Neuronal stem cell (in vitro differentiated cells): ENCODE results near the gene TLR9.

Experiments used
- DNase-seq: peaks from one replicate; pipeline ENCODE4 v3.0.0-alpha.2; 2013; ENCODE audit warnings: low spot score
- H2AFZ ChIP-seq: one replicate; pipeline ENCODE4 v1.6.1; 2013; ENCODE audit warnings: mild to moderate bottlenecking, low read length, inconsistent platforms
- H2AK5ac ChIP-seq: 2 replicates; pipeline ENCODE4 v1.6.1; 2013; ENCODE audit warnings: low read depth, mild to moderate bottlenecking, inconsistent platforms, low read length, moderate library complexity, mixed read lengths
- H2BK120ac ChIP-seq: 2 replicates; pipeline ENCODE4 v1.6.1; 2013; ENCODE audit warnings: low read depth, mild to moderate bottlenecking, inconsistent platforms, low read length, moderate library complexity, mixed read lengths
- H2BK12ac ChIP-seq: one replicate; pipeline ENCODE4 v1.6.1; 2013; ENCODE audit warnings: low read length, inconsistent platforms
- H2BK15ac ChIP-seq: 2 replicates; pipeline ENCODE4 v1.6.1; 2013; ENCODE audit warnings: mild to moderate bottlenecking, low read length, inconsistent platforms, mixed read lengths
- H2BK5ac ChIP-seq: one replicate; pipeline ENCODE4 v1.6.1; 2013; ENCODE audit warnings: inconsistent platforms, mild to moderate bottlenecking, low read length, moderate library complexity
- H3K14ac ChIP-seq: one replicate; pipeline ENCODE4 v1.6.1; 2013; ENCODE audit warnings: low read length, inconsistent platforms
- H3K18ac ChIP-seq: 2 replicates; pipeline ENCODE4 v1.6.1; 2013; ENCODE audit warnings: low read length, inconsistent platforms
- H3K23ac ChIP-seq: 2 replicates; pipeline ENCODE4 v1.6.1; 2013; ENCODE audit warnings: low read depth, mild to moderate bottlenecking, mixed read lengths, low read length, inconsistent platforms; ENCODE audit not compliant: poor library complexity
- H3K27ac ChIP-seq: replicated peaks from 3 replicates; pipeline ENCODE4 v1.5.1; 2013; ENCODE audit warnings: low read length, inconsistent platforms
- H3K27me3 ChIP-seq, 3 experiments: 2 replicates each; pipeline ENCODE4 v1.6.1; 2013; ENCODE audit warnings: low read length in 3 of 3, mild to moderate bottlenecking in 2 of 3, inconsistent platforms in 1 of 3, low read depth in 1 of 3, mixed read lengths in 1 of 3, moderate library complexity in 1 of 3; ENCODE audit not compliant: control insufficient read depth in 3 of 3, insufficient read depth in 3 of 3
- H3K36me3 ChIP-seq, 2 donors: replicated peaks in 1 of 2; 2 replicates each; pipeline ENCODE4 v1.6.1; 2013; ENCODE audit warnings: low read length in 2 of 2; ENCODE audit not compliant: control insufficient read depth in 2 of 2, insufficient read depth in 2 of 2
- H3K4ac ChIP-seq: 2 replicates; pipeline ENCODE4 v1.6.1; 2013; ENCODE audit warnings: inconsistent platforms, mild to moderate bottlenecking, low read length, moderate library complexity
- H3K4me1 ChIP-seq, 2 donors: 1 replicate in 1 of 2; 2 replicates in 1 of 2; pipeline ENCODE4 v1.6.1; 2013; ENCODE audit warnings: low read length in 2 of 2, low read depth in 1 of 2; ENCODE audit not compliant: control insufficient read depth in 2 of 2, insufficient read depth in 1 of 2
- H3K4me2 ChIP-seq: one replicate; pipeline ENCODE4 v1.6.1; 2013; ENCODE audit warnings: mild to moderate bottlenecking, low read length, inconsistent platforms; ENCODE audit not compliant: insufficient read depth, poor library complexity, severe bottlenecking
- H3K4me3 ChIP-seq, 2 donors: 2 replicates each; pipeline ENCODE4 v1.5.1; 2013; ENCODE audit warnings: low read length in 2 of 2, mild to moderate bottlenecking in 2 of 2, inconsistent platforms in 1 of 2, moderate library complexity in 1 of 2
- H3K79me1 ChIP-seq: one replicate; pipeline ENCODE4 v1.6.1; 2013; ENCODE audit warnings: low read depth, mild to moderate bottlenecking, inconsistent platforms, low read length, moderate library complexity
- H3K9ac ChIP-seq: one replicate; pipeline ENCODE4 v1.6.1; 2013; ENCODE audit warnings: mild to moderate bottlenecking, low read depth, low read length, inconsistent platforms; ENCODE audit not compliant: poor library complexity
- H3K9me3 ChIP-seq, 2 donors: replicated peaks in 1 of 2; 2 replicates each; pipeline versions ENCODE3 to v1.6.1; 2013; ENCODE audit warnings: low read length in 2 of 2, mild to moderate bottlenecking in 2 of 2, inconsistent platforms in 1 of 2, low read depth in 1 of 2, mixed read lengths in 1 of 2, moderate library complexity in 1 of 2; ENCODE audit not compliant: control insufficient read depth in 2 of 2, insufficient read depth in 1 of 2
- H4K8ac ChIP-seq: one replicate; pipeline ENCODE4 v1.6.1; 2013; ENCODE audit warnings: low read depth, mild to moderate bottlenecking, inconsistent platforms, low read length, moderate library complexity
- H4K91ac ChIP-seq: one replicate; pipeline ENCODE4 v1.6.1; 2013; ENCODE audit warnings: low read length, low read depth, mild to moderate bottlenecking, inconsistent platforms; ENCODE audit not compliant: poor library complexity
- WGBS, 2 donors: extraction: QIAGEN DNeasy Blood & Tissue Kit; methylation state at CpG; one replicate each; pipeline ENCODE4 v1.1.7; 2013; ENCODE audit warnings: missing lambda C conversion rate in 2 of 2, mixed read lengths in 1 of 2; ENCODE audit not compliant: insufficient read length in 2 of 2, insufficient replicate concordance in 1 of 2; ENCODE audit errors: extremely low coverage in 2 of 2; 5-methylcytosine and 5-hydroxymethylcytosine counted together

Gene TLR9

DNA sequence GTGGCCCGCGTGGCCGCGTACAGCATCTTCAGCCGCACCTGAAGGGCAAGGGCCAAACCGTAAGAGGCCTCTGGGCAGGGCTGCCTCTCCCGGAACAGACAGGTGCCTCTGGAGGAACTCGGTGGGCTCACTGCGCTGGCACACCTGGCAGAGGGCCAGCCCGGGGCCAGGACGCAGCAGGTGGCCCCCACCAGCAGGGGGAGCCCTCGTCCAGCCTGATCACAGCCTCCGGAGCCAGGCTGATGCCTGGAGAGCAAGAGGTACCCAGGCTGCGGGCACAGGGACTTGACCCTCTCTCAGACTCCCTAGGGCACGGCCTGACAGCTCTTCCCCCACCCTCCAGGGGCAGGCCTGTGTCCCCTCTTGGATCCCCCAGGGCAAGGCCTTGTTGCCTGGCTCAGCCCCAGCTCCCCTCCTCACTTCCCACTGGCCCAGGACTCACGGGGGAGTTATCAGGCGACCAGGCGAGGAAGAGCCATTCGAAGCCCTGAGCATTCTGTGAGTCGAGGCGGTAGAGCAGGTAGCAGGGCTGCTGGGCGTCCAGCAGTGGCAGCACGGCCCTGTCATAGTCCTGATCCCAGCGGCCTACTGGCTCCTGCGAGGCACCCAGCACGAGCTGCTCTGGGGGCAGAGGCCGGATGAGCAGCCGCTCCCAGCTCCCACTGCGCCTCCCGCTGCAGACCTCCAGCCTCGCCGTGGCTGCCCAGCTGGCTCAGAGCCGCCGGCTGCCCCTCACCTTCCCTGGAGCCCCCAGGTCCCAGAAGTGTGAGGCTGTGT, 6.2 kb upstream of the TLR9 start:
- H3K4me1 ChIP-seq = no peaks in the 10 kb centered on the region
- H4K8ac ChIP-seq = no peak overlapping the region
- H2AK5ac ChIP-seq = peak overlapping the region; percentile 77
- no peaks in the 10 kb centered on the region for H3K27me3 ChIP-seq
- H3K27ac ChIP-seq = no peak overlapping the region
- H2BK120ac ChIP-seq = no peak overlapping the region
- H3K18ac ChIP-seq = no peak overlapping the region
- no CpG with 5 or more reads among the region's 34 CpGs for WGBS, 2 donors
- H3K4me2 ChIP-seq = no peak overlapping the region
- no peak overlapping the region for H3K4ac ChIP-seq
- H2BK12ac ChIP-seq = peak overlapping the region; percentile 50
- no peak overlapping the region for H3K4me3 ChIP-seq
- peaks cover 14 to 44% of the 10 kb centered on the region in 2 donors for H3K36me3 ChIP-seq
- H3K14ac ChIP-seq = peak overlapping the region; percentile 47
- H2AFZ ChIP-seq = no peak overlapping the region
- H4K91ac ChIP-seq = no peak overlapping the region
- DNase-seq = peak; percentile 46
- no peak overlapping the region for H3K23ac ChIP-seq
- H2BK15ac ChIP-seq = no peak overlapping the region
- H3K9me3 ChIP-seq = no peaks in the 10 kb centered on the region
- H2BK5ac ChIP-seq = peak overlapping the region; percentile 20
- H3K9ac ChIP-seq = peak overlapping the region; percentile 39
- H3K79me1 ChIP-seq = no peaks in the 10 kb centered on the region

DNA sequence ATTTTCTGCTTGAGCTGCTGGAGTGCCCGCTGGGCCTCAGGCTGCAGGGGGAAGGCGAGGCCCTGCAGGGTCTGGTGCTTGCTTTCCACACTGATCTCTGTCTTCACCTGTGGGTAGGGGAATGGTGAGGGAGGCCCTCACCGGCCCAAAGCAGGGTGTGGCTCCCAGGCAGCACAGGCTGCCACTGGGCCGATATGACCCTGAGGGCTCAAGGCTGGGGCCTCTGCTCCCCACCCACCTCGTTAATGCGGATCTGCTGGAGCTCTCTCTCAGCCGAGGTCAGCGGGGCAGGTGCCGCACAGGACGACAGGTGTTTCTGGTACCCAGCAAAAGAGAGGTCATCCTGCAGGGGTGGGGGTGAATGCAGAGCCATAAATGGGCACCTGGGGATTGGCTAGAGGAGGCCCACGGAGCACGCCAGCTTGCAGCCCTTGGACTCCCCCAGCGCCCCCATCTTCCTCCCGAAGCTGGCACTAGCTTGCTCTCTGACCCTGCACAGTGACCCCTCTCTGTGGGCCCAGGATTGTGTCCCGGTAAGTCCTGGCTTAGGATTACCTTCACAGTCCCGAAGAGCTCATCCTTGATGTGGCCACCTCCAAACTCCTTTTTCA, 5.5 kb upstream of the TLR9 start:
- Histone ChIP-seq H3K4ac (no peak overlapping the region), H2BK120ac (no peak overlapping the region), H2AK5ac (peak overlapping the region; percentile 77), H2BK15ac (no peak overlapping the region), H3K9ac (peak overlapping the region; percentile 39), H3K27ac (no peak overlapping the region), H4K8ac (no peak overlapping the region), H3K23ac (no peak overlapping the region), H2BK5ac (peak overlapping the region; percentile 20), H3K9me3 (no peaks in the 10 kb centered on the region), H4K91ac (no peak overlapping the region), H3K27me3 (no peaks in the 10 kb centered on the region), H3K4me3 (no peak overlapping the region), H3K79me1 (no peaks in the 10 kb centered on the region), H3K14ac (no peak overlapping the region), H3K4me2 (no peak overlapping the region), H3K4me1 (no peaks in the 10 kb centered on the region), H2AFZ (no peak overlapping the region), H3K18ac (no peak overlapping the region), H2BK12ac (no peak overlapping the region), H3K36me3 (peaks cover 14 to 44% of the 10 kb centered on the region in 2 donors)
- no peak for DNase-seq
- WGBS, 2 donors = no CpG with 5 or more reads among the region's 16 CpGs

DNA sequence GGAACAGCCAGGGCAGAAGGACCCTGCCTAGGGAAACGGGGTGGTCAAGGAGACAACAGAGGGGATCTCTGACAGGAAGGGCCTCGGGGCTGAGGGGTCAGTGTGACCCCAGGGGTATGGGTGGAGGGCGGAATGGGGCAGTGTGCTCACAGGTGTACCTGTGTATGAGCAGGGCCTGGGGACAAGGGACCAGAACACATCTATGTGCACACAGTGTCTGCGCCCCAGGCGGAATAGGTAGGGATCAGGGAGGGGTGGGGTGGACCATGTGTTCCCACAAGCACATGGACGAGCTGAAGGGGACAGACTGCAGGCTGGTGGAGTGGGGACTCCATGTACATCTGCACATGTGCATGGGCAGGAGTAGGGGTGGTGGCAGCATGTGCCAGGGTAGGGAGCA, 5.0 kb upstream of the TLR9 start:
- H2BK5ac ChIP-seq = no peak overlapping the region
- no peaks in the 10 kb centered on the region for H3K27me3 ChIP-seq
- H3K4me3 ChIP-seq = no peak overlapping the region
- peaks cover 14 to 41% of the 10 kb centered on the region in 2 donors for H3K36me3 ChIP-seq
- no peak for DNase-seq
- H4K91ac ChIP-seq = no peak overlapping the region
- H3K27ac ChIP-seq = no peak overlapping the region
- H2BK15ac ChIP-seq = no peak overlapping the region
- no peak overlapping the region for H3K4me2 ChIP-seq
- no peak overlapping the region for H3K14ac ChIP-seq
- H4K8ac ChIP-seq = no peak overlapping the region
- no peaks in the 10 kb centered on the region for H3K79me1 ChIP-seq
- H3K4me1 ChIP-seq = no peaks in the 10 kb centered on the region
- no peak overlapping the region for H3K9ac ChIP-seq
- H3K9me3 ChIP-seq = no peaks in the 10 kb centered on the region
- H2BK12ac ChIP-seq = no peak overlapping the region
- no peak overlapping the region for H3K23ac ChIP-seq
- H2AFZ ChIP-seq = no peak overlapping the region
- WGBS, 2 donors = no CpG with 5 or more reads among the region's 6 CpGs
- no peak overlapping the region for H2BK120ac ChIP-seq
- no peak overlapping the region for H2AK5ac ChIP-seq
- no peak overlapping the region for H3K4ac ChIP-seq
- H3K18ac ChIP-seq = no peak overlapping the region

DNA sequence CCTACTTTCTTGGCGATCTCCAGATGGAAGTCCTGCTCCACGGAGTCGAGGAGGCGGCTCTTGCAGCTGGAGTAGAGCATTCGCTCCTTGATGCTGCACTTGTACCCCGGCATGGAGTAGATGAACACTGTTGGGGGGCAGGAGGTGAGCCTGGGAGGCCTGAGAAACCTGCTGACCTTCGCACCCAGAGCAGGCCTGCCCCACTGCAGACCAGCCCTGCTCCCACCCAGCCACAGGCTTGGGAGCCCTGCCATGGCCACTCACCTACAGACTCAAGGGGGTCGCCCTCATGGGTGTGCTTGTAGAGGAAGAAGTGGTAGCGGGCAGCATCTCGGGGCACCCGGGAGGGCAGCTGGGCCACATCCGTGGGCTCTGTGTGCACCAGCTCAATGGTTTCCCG, 4.2 kb upstream of the TLR9 start:
- H2BK120ac ChIP-seq = no peak overlapping the region
- no peak overlapping the region for H2BK15ac ChIP-seq
- H3K14ac ChIP-seq = no peak overlapping the region
- WGBS, 2 donors = no CpG with 5 or more reads among the region's 13 CpGs
- no peaks in the 10 kb centered on the region for H3K27me3 ChIP-seq
- H3K4me3 ChIP-seq = no peak overlapping the region
- no peak overlapping the region for H3K4ac ChIP-seq
- H2AK5ac ChIP-seq = no peak overlapping the region
- no peak overlapping the region for H4K8ac ChIP-seq
- H3K9me3 ChIP-seq = no peaks in the 10 kb centered on the region
- no peak overlapping the region for H3K23ac ChIP-seq
- H3K36me3 ChIP-seq = peaks cover 12 to 35% of the 10 kb centered on the region in 2 donors
- no peak overlapping the region for H3K18ac ChIP-seq
- no peak overlapping the region for H3K4me2 ChIP-seq
- no peak overlapping the region for H2BK12ac ChIP-seq
- H3K27ac ChIP-seq = no peak overlapping the region
- no peaks in the 10 kb centered on the region for H3K79me1 ChIP-seq
- H2BK5ac ChIP-seq = peak overlapping the region; percentile 66
- no peak overlapping the region for H2AFZ ChIP-seq
- no peaks in the 10 kb centered on the region for H3K4me1 ChIP-seq
- no peak overlapping the region for H4K91ac ChIP-seq
- no peak overlapping the region for H3K9ac ChIP-seq
- no peak for DNase-seq
